IMR-90 (cell line): ENCODE results near the gene DYRK1A. TPM values are rescaled to one million over a fixed set of nuclear protein-coding genes. Genes with fewer than 3 reads are reported as not detected.

Experiments used
- ATAC-seq: fragments of 200-7000 bp; cut with Tn5 transposase; 2 replicates; pipeline ENCODE4 v1.9.1; 2020; ENCODE audit warnings: low read depth, mild to moderate bottlenecking, moderate library complexity
- BruUV-seq: library from RNA; stranded (reverse); fragments of 400-500 nt; replicated peaks from 2 replicates; lab custom pipeline; 2021; lab: Mats Ljungman, UMichigan
- CTCF ChIA-PET: fragments of 300-600 bp; formaldehyde crosslinking; extraction: SDS; loops from one replicate; lab custom pipeline; 2021; ENCODE audit warnings: antibody characterized with exemption; lab: Yijun Ruan, JAX
- POLR2A ChIA-PET: fragments of 300-600 bp; sonication (Branson Sonifier 250); formaldehyde crosslinking; loops from one replicate; lab custom pipeline; 2022; ENCODE audit warnings: antibody characterized with exemption; ENCODE audit not compliant: unreplicated experiment; lab: Charles Lee
- DNase-seq: peaks from one replicate; pipeline ENCODE4 v3.0.0; 2013
- H2AFZ ChIP-seq: replicated peaks from 2 replicates; pipeline ENCODE3; 2013; ENCODE audit warnings: low read length, mild to moderate bottlenecking; ENCODE audit not compliant: poor library complexity
- H2AK5ac ChIP-seq: 2 replicates; pipeline ENCODE4 v1.6.1; 2013; ENCODE audit warnings: low read depth, low read length, inconsistent platforms
- H2AK9ac ChIP-seq: replicated peaks from 2 replicates; pipeline ENCODE3; 2013; ENCODE audit warnings: mild to moderate bottlenecking, low read depth, low read length, moderate library complexity; ENCODE audit not compliant: poor library complexity
- H2BK120ac ChIP-seq: 2 replicates; pipeline ENCODE4 v1.6.1; 2013; ENCODE audit warnings: low read depth, low read length, inconsistent platforms
- H2BK15ac ChIP-seq: 3 replicates; pipeline ENCODE4 v1.6.1; 2013; ENCODE audit warnings: low read depth, low read length, inconsistent platforms
- H2BK20ac ChIP-seq: 2 replicates; pipeline ENCODE4 v1.6.1; 2013; ENCODE audit warnings: low read depth, mild to moderate bottlenecking, inconsistent platforms, low read length, moderate library complexity
- H2BK5ac ChIP-seq: 2 replicates; pipeline ENCODE4 v1.6.1; 2013; ENCODE audit warnings: mild to moderate bottlenecking, low read depth, low read length, inconsistent platforms; ENCODE audit not compliant: poor library complexity, severe bottlenecking
- H3K14ac ChIP-seq: replicated peaks from 2 replicates; pipeline ENCODE4 v1.6.1; 2013; ENCODE audit warnings: low read depth, low read length, inconsistent platforms
- H3K18ac ChIP-seq: 2 replicates; pipeline ENCODE4 v1.6.1; 2013; ENCODE audit warnings: low read depth, low read length, control low read depth
- H3K23ac ChIP-seq: 2 replicates; pipeline ENCODE4 v1.6.1; 2013; ENCODE audit warnings: low read depth, low read length, inconsistent platforms
- H3K27ac ChIP-seq: 2 replicates; pipeline ENCODE4 v1.5.1; 2013; ENCODE audit warnings: mild to moderate bottlenecking, control low read depth, low read length; ENCODE audit not compliant: insufficient read depth
- H3K27me3 ChIP-seq: 2 replicates; pipeline ENCODE4 v1.6.1; 2013; ENCODE audit warnings: low read length; ENCODE audit not compliant: control insufficient read depth, insufficient read depth
- H3K36me3 ChIP-seq: 2 replicates; pipeline ENCODE4 v1.6.1; 2013; ENCODE audit warnings: low read length, mixed read lengths; ENCODE audit not compliant: control insufficient read depth, insufficient read depth
- H3K4ac ChIP-seq: 2 replicates; pipeline ENCODE4 v1.6.1; 2013; ENCODE audit warnings: low read depth, low read length, inconsistent platforms
- H3K4me1 ChIP-seq: 2 replicates; pipeline ENCODE4 v1.6.1; 2013; ENCODE audit warnings: low read length, mixed read lengths; ENCODE audit not compliant: control insufficient read depth, insufficient read depth
- H3K4me2 ChIP-seq: 2 replicates; pipeline ENCODE4 v1.6.1; 2013; ENCODE audit warnings: low read depth, mild to moderate bottlenecking, control low read depth, low read length, moderate library complexity
- H3K4me3 ChIP-seq: 2 replicates; pipeline ENCODE4 v1.5.1; 2013; ENCODE audit warnings: low read depth, mild to moderate bottlenecking, control low read depth, low read length, moderate library complexity; ENCODE audit not compliant: insufficient read depth
- H3K56ac ChIP-seq: 2 replicates; pipeline ENCODE4 v1.6.1; 2013; ENCODE audit warnings: low read length, inconsistent platforms; ENCODE audit not compliant: insufficient read depth; ENCODE audit errors: extremely low read depth
- H3K79me1 ChIP-seq, 2 experiments: 2 replicates each; pipeline ENCODE4 v1.6.1; 2013; ENCODE audit warnings: low read length in 2 of 2, inconsistent platforms in 1 of 2, low read depth in 1 of 2
- H3K9ac ChIP-seq: 2 replicates; pipeline ENCODE4 v1.6.1; 2013; ENCODE audit warnings: low read depth, low read length, control low read depth
- H3K9me1 ChIP-seq: 2 replicates; pipeline ENCODE4 v1.6.1; 2013; ENCODE audit warnings: low read length, inconsistent platforms; ENCODE audit not compliant: insufficient read depth
- H3K9me3 ChIP-seq: 2 replicates; pipeline ENCODE4 v1.6.1; 2013; ENCODE audit warnings: low read length; ENCODE audit not compliant: control insufficient read depth, insufficient read depth
- H4K20me1 ChIP-seq: 2 replicates; pipeline ENCODE4 v1.6.1; 2013; ENCODE audit warnings: low read length, inconsistent platforms; ENCODE audit not compliant: insufficient read depth
- H4K5ac ChIP-seq: 2 replicates; pipeline ENCODE4 v1.6.1; 2013; ENCODE audit warnings: mild to moderate bottlenecking, low read depth, low read length, control low read depth
- H4K8ac ChIP-seq, 2 experiments: 2 replicates each; pipeline ENCODE4 v1.6.1; 2013; ENCODE audit warnings: low read depth in 2 of 2, low read length in 2 of 2, control low read depth in 1 of 2, inconsistent platforms in 1 of 2
- H4K91ac ChIP-seq: 2 replicates; pipeline ENCODE4 v1.6.1; 2013; ENCODE audit warnings: low read depth, low read length, inconsistent platforms; ENCODE audit not compliant: insufficient read depth
- BHLHE40 ChIP-seq: fragments of 150-350 bp; IDR thresholded peaks from 2 replicates; pipeline ENCODE4 v1.6.1; 2016; ENCODE audit warnings: mild to moderate bottlenecking, low read depth, low read length
- CEBPB ChIP-seq: IDR thresholded peaks from 2 replicates; pipeline ENCODE4 v1.6.1; 2012; ENCODE audit warnings: low read depth, low read length, improper control_type of control experiment
- CHD1 ChIP-seq: IDR thresholded peaks from 2 replicates; pipeline ENCODE4 v1.6.1; 2012; ENCODE audit warnings: low read depth, low read length, improper control_type of control experiment
- ELK1 ChIP-seq: fragments of 150-350 bp; IDR thresholded peaks from 2 replicates; pipeline ENCODE4 v1.6.1; 2016; ENCODE audit warnings: low read depth, mild to moderate bottlenecking, low read length, moderate library complexity, borderline replicate concordance
- FOS ChIP-seq: fragments of 150-350 bp; IDR thresholded peaks from 2 replicates; pipeline ENCODE4 v1.6.1; 2016; ENCODE audit warnings: low read depth, low read length
- MAZ ChIP-seq: IDR thresholded peaks from 2 replicates; pipeline ENCODE4 v1.6.1; 2012; ENCODE audit warnings: low read depth, mild to moderate bottlenecking, low read length, improper control_type of control experiment, moderate library complexity, borderline replicate concordance
- MXI1 ChIP-seq: IDR thresholded peaks from 2 replicates; pipeline ENCODE4 v1.6.1; 2012; ENCODE audit warnings: low read depth, mild to moderate bottlenecking, low read length, moderate library complexity, borderline replicate concordance
- NFE2L2 ChIP-seq: fragments of 150-350 bp; IDR thresholded peaks from 2 replicates; pipeline ENCODE4 v1.6.1; 2016; ENCODE audit warnings: low read depth, mild to moderate bottlenecking, low read length
- POLR2A ChIP-seq: IDR thresholded peaks from 2 replicates; pipeline ENCODE4 v1.6.1; 2012; ENCODE audit warnings: mild to moderate bottlenecking, low read depth, low read length
- RCOR1 ChIP-seq: IDR thresholded peaks from 2 replicates; pipeline ENCODE4 v1.6.1; 2012; ENCODE audit warnings: mild to moderate bottlenecking, low read length, improper control_type of control experiment; ENCODE audit not compliant: insufficient replicate concordance
- SMC3 ChIP-seq: fragments of 150-350 bp; IDR thresholded peaks from 2 replicates; pipeline ENCODE4 v1.6.1; 2016; ENCODE audit warnings: low read depth, mild to moderate bottlenecking, antibody characterized with exemption, low read length, moderate library complexity
- USF2 ChIP-seq: fragments of 150-350 bp; IDR thresholded peaks from 2 replicates; pipeline ENCODE4 v1.6.1; 2017; ENCODE audit warnings: mild to moderate bottlenecking, antibody characterized with exemption, low read length, low read depth
- WGBS, 2 experiments: methylation state at CpG; one replicate each; pipeline versions ENCODE4 v1.1.5 to v1.1.7; 2013; ENCODE audit warnings: missing lambda C conversion rate in 2 of 2; ENCODE audit not compliant: insufficient read length in 1 of 2; ENCODE audit errors: extremely low coverage in 2 of 2; 5-methylcytosine and 5-hydroxymethylcytosine counted together
- dilution Hi-C: fragments of 300-500 bp; cut with HindIII; formaldehyde crosslinking; loops from one replicate; pipeline ENCODE4 v1.14.3; 2018; ENCODE audit warnings: low sequenced_read_pairs; ENCODE audit not compliant: unreplicated experiment
- in situ Hi-C: fragments of 300-500 bp; cut with MboI; formaldehyde crosslinking; loops from 3 replicates; pipeline ENCODE4 v1.14.3; 2019; ENCODE audit warnings: low sequenced_read_pairs, inconsistent platforms, mixed read lengths
- intact Hi-C: fragments of 100-400 bp; cut with micrococcal nuclease; formaldehyde crosslinking; loops from 2 replicates; pipeline ENCODE4 v1.10.0; 2022
- polyA plus RNA-seq, 3 experiments: library from polyadenylated mRNA; depleted of rRNA; stranded (reverse); fragments of >200 nt; gene quantifications; 2 replicates each; pipeline ENCODE4 v1.2.3, GENCODE V29; 2012; ENCODE audit warnings: low replicate concordance in 1 of 3
- total RNA-seq: library from RNA; depleted of rRNA; stranded (reverse); fragments of >200 nt; gene quantifications from 2 replicates; pipeline ENCODE4 v1.2.3, GENCODE V29; 2012
- TF ChIP-seq, protein P1 (sequence below): conservative IDR thresholded peaks from 2 replicates; pipeline ENCODE4 v1.5.1; 2012; ENCODE audit warnings: mild to moderate bottlenecking, low read depth, low read length, improper control_type of control experiment

The DYRK1A gene
- total and polyA plus RNA-seq, 2 of the 4 experiments (the other 2 are of a cell fraction): 18.6 to 50.5 TPM

DNA sequence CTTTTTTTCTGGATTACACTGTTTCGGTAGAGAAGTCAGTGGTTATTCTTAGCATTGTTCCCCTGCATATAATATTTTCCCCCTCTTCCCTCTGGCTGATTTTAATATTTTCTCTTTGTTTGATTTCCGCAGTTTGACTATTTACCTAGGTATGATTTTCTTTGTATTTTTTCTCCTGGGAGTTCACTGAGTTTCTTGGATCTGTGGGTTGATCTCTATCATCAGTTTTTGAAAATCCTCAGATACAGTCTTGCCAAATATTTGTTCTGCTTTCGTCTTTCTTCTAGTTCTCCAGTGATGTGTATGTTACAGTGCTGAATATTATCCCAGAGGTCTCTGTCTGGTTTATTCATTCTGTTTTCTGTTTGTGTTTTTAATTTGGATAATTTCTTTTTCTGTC, 136.4 kb downstream of the DYRK1A start:
- peaks cover 8% of the 10 kb centered on the region; the same call in 1 of the 2 replicates for H4K20me1 ChIP-seq
- H2AK9ac ChIP-seq: no peak overlapping the region
- H3K18ac ChIP-seq: no peak overlapping the region
- no peak overlapping the region for H4K8ac ChIP-seq
- POLR2A ChIA-PET: no interaction called here
- H2AFZ ChIP-seq: no peak overlapping the region
- peaks cover 3% of the 10 kb centered on the region for H3K4me1 ChIP-seq
- BruUV-seq: no TSS peak
- TF ChIP-seq MXI1 (no peak), BHLHE40 (no peak), USF2 (no peak), SMC3 (no peak), POLR2A (no peak), NFE2L2 (no peak), RCOR1 (no peak), CHD1 (no peak), MAZ (no peak), CEBPB (no peak), FOS (no peak), ELK1 (no peak)
- TF ChIP-seq, protein P1, sequence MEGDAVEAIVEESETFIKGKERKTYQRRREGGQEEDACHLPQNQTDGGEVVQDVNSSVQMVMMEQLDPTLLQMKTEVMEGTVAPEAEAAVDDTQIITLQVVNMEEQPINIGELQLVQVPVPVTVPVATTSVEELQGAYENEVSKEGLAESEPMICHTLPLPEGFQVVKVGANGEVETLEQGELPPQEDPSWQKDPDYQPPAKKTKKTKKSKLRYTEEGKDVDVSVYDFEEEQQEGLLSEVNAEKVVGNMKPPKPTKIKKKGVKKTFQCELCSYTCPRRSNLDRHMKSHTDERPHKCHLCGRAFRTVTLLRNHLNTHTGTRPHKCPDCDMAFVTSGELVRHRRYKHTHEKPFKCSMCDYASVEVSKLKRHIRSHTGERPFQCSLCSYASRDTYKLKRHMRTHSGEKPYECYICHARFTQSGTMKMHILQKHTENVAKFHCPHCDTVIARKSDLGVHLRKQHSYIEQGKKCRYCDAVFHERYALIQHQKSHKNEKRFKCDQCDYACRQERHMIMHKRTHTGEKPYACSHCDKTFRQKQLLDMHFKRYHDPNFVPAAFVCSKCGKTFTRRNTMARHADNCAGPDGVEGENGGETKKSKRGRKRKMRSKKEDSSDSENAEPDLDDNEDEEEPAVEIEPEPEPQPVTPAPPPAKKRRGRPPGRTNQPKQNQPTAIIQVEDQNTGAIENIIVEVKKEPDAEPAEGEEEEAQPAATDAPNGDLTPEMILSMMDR: no peak
- H3K27me3 ChIP-seq: no peaks in the 10 kb centered on the region
- H3K27ac ChIP-seq: no peak overlapping the region
- peaks cover 26% of the 10 kb centered on the region for H3K36me3 ChIP-seq
- H3K9ac ChIP-seq: no peak overlapping the region
- H2BK120ac ChIP-seq: no peak overlapping the region
- H3K4ac ChIP-seq: no peak overlapping the region
- H4K91ac ChIP-seq: no peak overlapping the region
- H4K5ac ChIP-seq: no peak overlapping the region
- intact Hi-C loops: no loop called here
- H3K23ac ChIP-seq: no peak overlapping the region
- H2AK5ac ChIP-seq: no peak overlapping the region
- no peak overlapping the region for H2BK20ac ChIP-seq
- CTCF ChIA-PET: no interaction called here
- peaks cover 42 to 59% of the 10 kb centered on the region in 2 experiments for H3K79me1 ChIP-seq
- H3K9me1 ChIP-seq: peaks cover 20% of the 10 kb centered on the region
- H2BK5ac ChIP-seq: peak overlapping the region; percentile 7
- H3K14ac ChIP-seq: no peak overlapping the region
- H3K4me2 ChIP-seq: no peak overlapping the region
- DNase-seq (no peak), ATAC-seq (no peak)
- WGBS, 2 experiments: no CpG with 5 or more reads among the region's 3 CpGs
- 0 out of 2 replicates have a peak overlapping the region, but pooled peaks have one; percentile 1 for H3K56ac ChIP-seq
- no peak overlapping the region for H2BK15ac ChIP-seq
- H3K9me3 ChIP-seq: no peaks in the 10 kb centered on the region
- dilution Hi-C loops: no loop called here
- in situ Hi-C loops: no loop called here
- H3K4me3 ChIP-seq: no peak overlapping the region
